HL-60 (cell line): ENCODE results near the gene SLC12A1.

Source experiments
- GABPA ChIP-seq: IDR thresholded peaks from 2 replicates; pipeline ENCODE4 v1.6.1; 2012; ENCODE audit warnings: low read depth
- POLR2AphosphoS5 ChIP-seq: IDR thresholded peaks from 2 replicates; pipeline ENCODE4 v1.6.1; 2012; ENCODE audit warnings: low read depth
- TF ChIP-seq, protein P1 (sequence below): IDR thresholded peaks from one replicate; pipeline ENCODE4 v1.5.1; 2011; ENCODE audit warnings: low read length, control low read depth, inconsistent platforms; ENCODE audit not compliant: insufficient read depth

DNA sequence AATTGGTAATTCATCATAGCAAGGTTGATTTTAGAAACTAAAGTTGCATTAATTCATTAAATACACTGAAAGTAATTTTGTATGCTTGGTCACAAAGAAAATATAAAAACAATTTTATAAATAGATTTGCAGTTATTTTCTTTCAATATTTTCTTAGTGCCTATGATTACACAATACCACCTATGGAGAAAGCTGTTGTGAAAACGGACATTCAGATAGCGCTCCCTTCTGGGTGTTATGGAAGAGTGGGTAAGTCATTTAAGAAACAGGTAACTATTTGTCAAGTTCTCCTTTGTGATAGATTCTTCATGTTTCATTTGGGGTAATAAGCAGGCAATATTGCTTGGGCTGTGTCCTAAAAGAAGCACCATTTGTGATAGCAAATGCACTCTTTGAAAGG, 128.2 kb downstream of the SLC12A1 start:
- TF ChIP-seq, protein P1, sequence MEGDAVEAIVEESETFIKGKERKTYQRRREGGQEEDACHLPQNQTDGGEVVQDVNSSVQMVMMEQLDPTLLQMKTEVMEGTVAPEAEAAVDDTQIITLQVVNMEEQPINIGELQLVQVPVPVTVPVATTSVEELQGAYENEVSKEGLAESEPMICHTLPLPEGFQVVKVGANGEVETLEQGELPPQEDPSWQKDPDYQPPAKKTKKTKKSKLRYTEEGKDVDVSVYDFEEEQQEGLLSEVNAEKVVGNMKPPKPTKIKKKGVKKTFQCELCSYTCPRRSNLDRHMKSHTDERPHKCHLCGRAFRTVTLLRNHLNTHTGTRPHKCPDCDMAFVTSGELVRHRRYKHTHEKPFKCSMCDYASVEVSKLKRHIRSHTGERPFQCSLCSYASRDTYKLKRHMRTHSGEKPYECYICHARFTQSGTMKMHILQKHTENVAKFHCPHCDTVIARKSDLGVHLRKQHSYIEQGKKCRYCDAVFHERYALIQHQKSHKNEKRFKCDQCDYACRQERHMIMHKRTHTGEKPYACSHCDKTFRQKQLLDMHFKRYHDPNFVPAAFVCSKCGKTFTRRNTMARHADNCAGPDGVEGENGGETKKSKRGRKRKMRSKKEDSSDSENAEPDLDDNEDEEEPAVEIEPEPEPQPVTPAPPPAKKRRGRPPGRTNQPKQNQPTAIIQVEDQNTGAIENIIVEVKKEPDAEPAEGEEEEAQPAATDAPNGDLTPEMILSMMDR: peak; percentile 9
- no peak for TF ChIP-seq GABPA
- TF ChIP-seq POLR2AphosphoS5: no peak
